DND-41 (cell line): ENCODE measurements around the gene MUC6.

ENCODE experiments used
- CTCF ChIP-seq: IDR thresholded peaks from 2 replicates; pipeline ENCODE4 v1.5.1; 2012; ENCODE audit warnings: borderline replicate concordance, low read length, moderate library complexity, mild to moderate bottlenecking; ENCODE audit not compliant: poor library complexity, severe bottlenecking; ENCODE audit errors: extremely low read depth
- EZH2 ChIP-seq: IDR thresholded peaks from 3 replicates; pipeline ENCODE4 v1.6.1; 2012; ENCODE audit warnings: borderline replicate concordance, low read depth, mild to moderate bottlenecking, moderate library complexity, low read length, inconsistent platforms; ENCODE audit not compliant: severe bottlenecking

GRCh38 chr11:1032310-1032891 is 4.1 kb downstream of the MUC6 start:
- TF ChIP-seq CTCF (no peak), EZH2 (no peak)
